Liver (tissue), 9 donors: ENCODE results near the gene RAF1. TPM values are rescaled to one million over a fixed set of nuclear protein-coding genes. Genes with fewer than 3 reads are reported as not detected.
A peak's percentile ranks its signal among the peaks of the same experiment; 100 is the strongest.

Experiments
- DNase-seq: peaks from one replicate; pipeline ENCODE4 v3.0.0-alpha.2; 2017; ENCODE audit warnings: low spot score
- H3K27ac ChIP-seq, 2 donors: one replicate each; pipeline ENCODE4 v1.7.0; 2013; ENCODE audit warnings: inconsistent platforms in 2 of 2, low read length in 2 of 2, control low read depth in 1 of 2, low read depth in 1 of 2, mild to moderate bottlenecking in 1 of 2
- H3K27me3 ChIP-seq, 4 donors: one replicate each; pipeline versions ENCODE4 v1.6.1 to v1.7.0; 2013; ENCODE audit warnings: low read length in 3 of 4, inconsistent platforms in 1 of 4, mild to moderate bottlenecking in 1 of 4, moderate library complexity in 1 of 4; ENCODE audit not compliant: control insufficient read depth in 4 of 4, insufficient read depth in 4 of 4
- H3K36me3 ChIP-seq, 4 donors: one replicate each; pipeline versions ENCODE4 v1.6.1 to v1.7.0; 2013; ENCODE audit warnings: low read length in 3 of 4, mild to moderate bottlenecking in 3 of 4, low read depth in 1 of 4, moderate library complexity in 1 of 4; ENCODE audit not compliant: control insufficient read depth in 4 of 4, insufficient read depth in 3 of 4
- H3K4me1 ChIP-seq, 4 donors: one replicate each; pipeline versions ENCODE4 v1.6.1 to v1.7.0; 2013; ENCODE audit warnings: low read length in 3 of 4, mild to moderate bottlenecking in 3 of 4, moderate library complexity in 1 of 4; ENCODE audit not compliant: control insufficient read depth in 4 of 4, insufficient read depth in 4 of 4
- H3K4me3 ChIP-seq, 3 donors: one replicate each; pipeline versions ENCODE4 v1.6.1 to v1.7.0; 2013; ENCODE audit warnings: low read length in 3 of 3, control low read depth in 1 of 3, low read depth in 1 of 3, mild to moderate bottlenecking in 1 of 3
- H3K9ac ChIP-seq, 2 donors: one replicate each; pipeline ENCODE4 v1.7.0; 2013; ENCODE audit warnings: low read length in 2 of 2, mild to moderate bottlenecking in 2 of 2, moderate library complexity in 2 of 2, control low read depth in 1 of 2, low read depth in 1 of 2
- H3K9me3 ChIP-seq, 4 donors: one replicate each; pipeline versions ENCODE4 v1.6.1 to v1.7.0; 2013; ENCODE audit warnings: low read length in 3 of 4; ENCODE audit not compliant: control insufficient read depth in 4 of 4
- EGR1 ChIP-seq, 2 donors: IDR thresholded peaks; 2 replicates each; pipeline ENCODE4 v1.6.1; 2016 to 2018; ENCODE audit warnings: antibody characterized with exemption in 2 of 2, low read depth in 2 of 2
- FOXA1 ChIP-seq: IDR thresholded peaks from 2 replicates; pipeline ENCODE4 v1.6.1; 2016; ENCODE audit warnings: antibody characterized with exemption
- FOXA2 ChIP-seq: IDR thresholded peaks from 2 replicates; pipeline ENCODE4 v1.6.1; 2016; ENCODE audit warnings: antibody characterized with exemption
- HNF4A ChIP-seq, 2 donors: conservative IDR thresholded peaks; 2 replicates each; pipeline ENCODE4 v1.6.1; 2016; ENCODE audit warnings: antibody characterized with exemption in 2 of 2, mild to moderate bottlenecking in 2 of 2
- HNF4G ChIP-seq: IDR thresholded peaks from 2 replicates; pipeline ENCODE4 v1.6.1; 2016; ENCODE audit warnings: antibody characterized with exemption
- JUND ChIP-seq, 2 donors: IDR thresholded peaks; 2 replicates each; pipeline ENCODE4 v1.6.1; 2016; ENCODE audit warnings: antibody characterized with exemption in 2 of 2
- NR2F2 ChIP-seq: IDR thresholded peaks from 2 replicates; pipeline ENCODE4 v1.6.1; 2016; ENCODE audit warnings: antibody characterized with exemption
- RAD21 ChIP-seq, 2 donors: IDR thresholded peaks; 2 replicates each; pipeline ENCODE4 v1.6.1; 2016; ENCODE audit warnings: antibody characterized with exemption in 2 of 2, mild to moderate bottlenecking in 2 of 2
- RXRA ChIP-seq, 2 donors: IDR thresholded peaks; 2 replicates each; pipeline ENCODE4 v1.6.1; 2017 to 2018; ENCODE audit warnings: antibody characterized with exemption in 2 of 2, mild to moderate bottlenecking in 1 of 2
- TAF1 ChIP-seq: conservative IDR thresholded peaks from 2 replicates; pipeline ENCODE4 v1.6.1; 2016; ENCODE audit warnings: antibody characterized with exemption, mild to moderate bottlenecking
- YY1 ChIP-seq: IDR thresholded peaks from 2 replicates; pipeline ENCODE4 v1.6.1; 2016; ENCODE audit warnings: antibody characterized with exemption, mild to moderate bottlenecking
- WGBS: extraction: QIAGEN DNeasy Blood & Tissue Kit; methylation state at CpG from one replicate; pipeline ENCODE4 v1.1.7; 2013; 5-methylcytosine and 5-hydroxymethylcytosine counted together
- polyA plus RNA-seq, 2 donors: library from polyadenylated mRNA; stranded (reverse) in 1 of 2; unstranded in 1 of 2; fragments of 200-250 nt in 1 of 2; fragments of >200 nt in 1 of 2; fragmentation: Nextera tagmentation in 1 of 2; extraction: Ambion mirVana in 1 of 2; gene quantifications; one replicate each; pipeline versions ENCODE4 v1.2.1 to v1.2.3, GENCODE V29; 2013 to 2015
- total RNA-seq, 2 donors: library from RNA; depleted of rRNA; stranded (reverse); fragments of >200 nt; gene quantifications; one replicate each; pipeline ENCODE4 v1.2.3, GENCODE V29; 2014
- TF ChIP-seq, protein P1 (sequence below): IDR thresholded peaks from 2 replicates; pipeline ENCODE4 v1.6.1; 2016; ENCODE audit warnings: antibody characterized with exemption
- TF ChIP-seq, protein P2 (sequence below): fragments of 150-350 bp; IDR thresholded peaks from 2 replicates; pipeline ENCODE4 v1.5.1; 2017; ENCODE audit warnings: improper control_type of control experiment, low read depth, low read length; ENCODE audit not compliant: missing input control
- TF ChIP-seq, protein P3 (sequence below): IDR thresholded peaks from 2 replicates; pipeline ENCODE4 v1.6.1; 2016; ENCODE audit warnings: antibody characterized with exemption, mild to moderate bottlenecking
- TF ChIP-seq, protein P4 (sequence below): IDR thresholded peaks from 2 replicates; pipeline ENCODE4 v1.6.1; 2016; ENCODE audit warnings: antibody characterized with exemption
- TF ChIP-seq, protein P5 (sequence below): IDR thresholded peaks from 2 replicates; pipeline ENCODE4 v1.6.1; 2016; ENCODE audit warnings: antibody characterized with exemption
- donor health status: healthy.
- donor health status: healthy.
- donor health status: healthy.
- donor health status: healthy.
- donor health status: healthy.

Gene RAF1
- total and polyA plus RNA-seq, 4 donors: 44.3 to 92.3 (median 63.2) TPM

DNA sequence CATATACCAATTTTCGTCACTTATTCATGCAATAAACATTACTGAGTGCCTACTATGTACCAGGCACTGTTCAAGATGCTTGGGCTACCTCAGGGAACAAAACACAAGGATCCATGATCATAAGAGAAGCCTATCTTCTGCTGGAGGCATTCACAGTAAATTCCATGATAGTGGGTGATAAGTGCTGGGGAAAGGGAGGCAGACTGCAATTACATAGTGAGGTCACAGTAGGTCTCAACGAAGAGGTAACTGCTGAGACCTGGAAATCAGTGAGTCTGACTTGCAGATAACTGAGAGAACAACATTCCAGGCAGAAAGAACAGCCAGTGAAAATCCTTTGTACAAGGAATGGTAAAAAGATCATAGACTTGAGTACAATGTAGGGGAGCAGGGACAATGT lies 33.6 kb downstream of the RAF1 start:
- TF ChIP-seq FOXA2 (no peak), RXRA (IDR thresholded peaks at IDR 0.05) (no peak), JUND (IDR thresholded peaks at IDR 0.05) (no peak), HNF4A (conservative IDR thresholded peaks at IDR 0.05) (no peak), TAF1 (no peak), FOXA1 (no peak)
- TF ChIP-seq, protein P1, sequence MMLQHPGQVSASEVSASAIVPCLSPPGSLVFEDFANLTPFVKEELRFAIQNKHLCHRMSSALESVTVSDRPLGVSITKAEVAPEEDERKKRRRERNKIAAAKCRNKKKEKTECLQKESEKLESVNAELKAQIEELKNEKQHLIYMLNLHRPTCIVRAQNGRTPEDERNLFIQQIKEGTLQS: no peak
- TF ChIP-seq, protein P2, sequence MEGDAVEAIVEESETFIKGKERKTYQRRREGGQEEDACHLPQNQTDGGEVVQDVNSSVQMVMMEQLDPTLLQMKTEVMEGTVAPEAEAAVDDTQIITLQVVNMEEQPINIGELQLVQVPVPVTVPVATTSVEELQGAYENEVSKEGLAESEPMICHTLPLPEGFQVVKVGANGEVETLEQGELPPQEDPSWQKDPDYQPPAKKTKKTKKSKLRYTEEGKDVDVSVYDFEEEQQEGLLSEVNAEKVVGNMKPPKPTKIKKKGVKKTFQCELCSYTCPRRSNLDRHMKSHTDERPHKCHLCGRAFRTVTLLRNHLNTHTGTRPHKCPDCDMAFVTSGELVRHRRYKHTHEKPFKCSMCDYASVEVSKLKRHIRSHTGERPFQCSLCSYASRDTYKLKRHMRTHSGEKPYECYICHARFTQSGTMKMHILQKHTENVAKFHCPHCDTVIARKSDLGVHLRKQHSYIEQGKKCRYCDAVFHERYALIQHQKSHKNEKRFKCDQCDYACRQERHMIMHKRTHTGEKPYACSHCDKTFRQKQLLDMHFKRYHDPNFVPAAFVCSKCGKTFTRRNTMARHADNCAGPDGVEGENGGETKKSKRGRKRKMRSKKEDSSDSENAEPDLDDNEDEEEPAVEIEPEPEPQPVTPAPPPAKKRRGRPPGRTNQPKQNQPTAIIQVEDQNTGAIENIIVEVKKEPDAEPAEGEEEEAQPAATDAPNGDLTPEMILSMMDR: no peak
- TF ChIP-seq, protein P3, sequence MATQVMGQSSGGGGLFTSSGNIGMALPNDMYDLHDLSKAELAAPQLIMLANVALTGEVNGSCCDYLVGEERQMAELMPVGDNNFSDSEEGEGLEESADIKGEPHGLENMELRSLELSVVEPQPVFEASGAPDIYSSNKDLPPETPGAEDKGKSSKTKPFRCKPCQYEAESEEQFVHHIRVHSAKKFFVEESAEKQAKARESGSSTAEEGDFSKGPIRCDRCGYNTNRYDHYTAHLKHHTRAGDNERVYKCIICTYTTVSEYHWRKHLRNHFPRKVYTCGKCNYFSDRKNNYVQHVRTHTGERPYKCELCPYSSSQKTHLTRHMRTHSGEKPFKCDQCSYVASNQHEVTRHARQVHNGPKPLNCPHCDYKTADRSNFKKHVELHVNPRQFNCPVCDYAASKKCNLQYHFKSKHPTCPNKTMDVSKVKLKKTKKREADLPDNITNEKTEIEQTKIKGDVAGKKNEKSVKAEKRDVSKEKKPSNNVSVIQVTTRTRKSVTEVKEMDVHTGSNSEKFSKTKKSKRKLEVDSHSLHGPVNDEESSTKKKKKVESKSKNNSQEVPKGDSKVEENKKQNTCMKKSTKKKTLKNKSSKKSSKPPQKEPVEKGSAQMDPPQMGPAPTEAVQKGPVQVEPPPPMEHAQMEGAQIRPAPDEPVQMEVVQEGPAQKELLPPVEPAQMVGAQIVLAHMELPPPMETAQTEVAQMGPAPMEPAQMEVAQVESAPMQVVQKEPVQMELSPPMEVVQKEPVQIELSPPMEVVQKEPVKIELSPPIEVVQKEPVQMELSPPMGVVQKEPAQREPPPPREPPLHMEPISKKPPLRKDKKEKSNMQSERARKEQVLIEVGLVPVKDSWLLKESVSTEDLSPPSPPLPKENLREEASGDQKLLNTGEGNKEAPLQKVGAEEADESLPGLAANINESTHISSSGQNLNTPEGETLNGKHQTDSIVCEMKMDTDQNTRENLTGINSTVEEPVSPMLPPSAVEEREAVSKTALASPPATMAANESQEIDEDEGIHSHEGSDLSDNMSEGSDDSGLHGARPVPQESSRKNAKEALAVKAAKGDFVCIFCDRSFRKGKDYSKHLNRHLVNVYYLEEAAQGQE: no peak
- TF ChIP-seq, protein P4, sequence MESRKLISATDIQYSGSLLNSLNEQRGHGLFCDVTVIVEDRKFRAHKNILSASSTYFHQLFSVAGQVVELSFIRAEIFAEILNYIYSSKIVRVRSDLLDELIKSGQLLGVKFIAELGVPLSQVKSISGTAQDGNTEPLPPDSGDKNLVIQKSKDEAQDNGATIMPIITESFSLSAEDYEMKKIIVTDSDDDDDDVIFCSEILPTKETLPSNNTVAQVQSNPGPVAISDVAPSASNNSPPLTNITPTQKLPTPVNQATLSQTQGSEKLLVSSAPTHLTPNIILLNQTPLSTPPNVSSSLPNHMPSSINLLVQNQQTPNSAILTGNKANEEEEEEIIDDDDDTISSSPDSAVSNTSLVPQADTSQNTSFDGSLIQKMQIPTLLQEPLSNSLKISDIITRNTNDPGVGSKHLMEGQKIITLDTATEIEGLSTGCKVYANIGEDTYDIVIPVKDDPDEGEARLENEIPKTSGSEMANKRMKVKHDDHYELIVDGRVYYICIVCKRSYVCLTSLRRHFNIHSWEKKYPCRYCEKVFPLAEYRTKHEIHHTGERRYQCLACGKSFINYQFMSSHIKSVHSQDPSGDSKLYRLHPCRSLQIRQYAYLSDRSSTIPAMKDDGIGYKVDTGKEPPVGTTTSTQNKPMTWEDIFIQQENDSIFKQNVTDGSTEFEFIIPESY: no peak
- WGBS: 75% methylated on average over 2 of the region's 2 CpGs
- Histone ChIP-seq H3K4me1 (peaks cover 9 to 36% (median 17%) of the 10 kb centered on the region in 4 donors), H3K9me3 (no peaks in the 10 kb centered on the region), H3K36me3 (peaks cover 0 to 1% (median 0%) of the 10 kb centered on the region in 4 donors), H3K27me3 (no peaks in the 10 kb centered on the region), H3K9ac (no peak overlapping the region), H3K27ac (peak overlapping the region; percentile 39 to 54), H3K4me3 (no peak overlapping the region)
- no peak for DNase-seq

DNA sequence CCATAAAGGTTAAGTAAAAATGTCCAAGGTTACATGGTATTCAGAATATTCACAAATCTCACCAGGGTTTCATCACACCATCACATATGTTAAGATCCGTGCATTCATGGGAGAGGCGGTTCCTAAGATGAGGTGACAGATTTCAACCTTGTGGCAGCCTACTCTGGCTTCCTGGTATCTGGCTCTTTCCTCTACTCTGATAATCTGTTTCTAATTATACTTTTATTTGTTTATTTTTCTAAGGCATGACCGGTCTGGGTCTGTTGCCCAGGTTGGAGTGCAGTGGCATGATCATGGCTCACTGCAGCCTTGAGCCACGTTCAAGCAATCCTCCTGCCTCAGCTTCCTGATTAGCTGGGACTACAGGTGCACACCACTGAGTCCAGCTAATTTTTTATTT lies 34.4 kb downstream of the RAF1 start:
- no peak overlapping the region for H3K4me3 ChIP-seq
- WGBS: 22% methylated on average over 4 of the region's 4 CpGs
- peak overlapping the region; percentile 54 for H3K27ac ChIP-seq
- no peaks in the 10 kb centered on the region for H3K27me3 ChIP-seq
- H3K9ac ChIP-seq: peak overlapping the region in 1 of 2 donors; percentile 14
- no peaks in the 10 kb centered on the region for H3K9me3 ChIP-seq
- H3K36me3 ChIP-seq: no peaks in the 10 kb centered on the region
- peaks cover 9 to 38% (median 18%) of the 10 kb centered on the region in 4 donors for H3K4me1 ChIP-seq
- DNase-seq: no peak
- TF ChIP-seq, protein P1: no peak
- TF ChIP-seq, protein P5, sequence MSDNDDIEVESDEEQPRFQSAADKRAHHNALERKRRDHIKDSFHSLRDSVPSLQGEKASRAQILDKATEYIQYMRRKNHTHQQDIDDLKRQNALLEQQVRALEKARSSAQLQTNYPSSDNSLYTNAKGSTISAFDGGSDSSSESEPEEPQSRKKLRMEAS: peak; percentile 31
- TF ChIP-seq EGR1 (IDR thresholded peaks at IDR 0.05; ENCODE audit: low read depth in 2 of 2): no peak
- no peak for TF ChIP-seq YY1
- peak in 1 of 2 donors; percentile 64 for TF ChIP-seq HNF4A (conservative IDR thresholded peaks at IDR 0.05)
- peak; percentile 23 for TF ChIP-seq FOXA1
- peak; percentile 11 to 71 for TF ChIP-seq RXRA (IDR thresholded peaks at IDR 0.05)
- no peak for TF ChIP-seq HNF4G
- TF ChIP-seq RAD21 (IDR thresholded peaks at IDR 0.05): no peak
- TF ChIP-seq, protein P4: peak; percentile 48
- TF ChIP-seq JUND (IDR thresholded peaks at IDR 0.05): peak in 1 of 2 donors; percentile 57
- TF ChIP-seq NR2F2: no peak
- TF ChIP-seq FOXA2: no peak
- TF ChIP-seq, protein P2: no peak
